ENCODE data around the gene CA5B.

The CA5B gene

DNA sequence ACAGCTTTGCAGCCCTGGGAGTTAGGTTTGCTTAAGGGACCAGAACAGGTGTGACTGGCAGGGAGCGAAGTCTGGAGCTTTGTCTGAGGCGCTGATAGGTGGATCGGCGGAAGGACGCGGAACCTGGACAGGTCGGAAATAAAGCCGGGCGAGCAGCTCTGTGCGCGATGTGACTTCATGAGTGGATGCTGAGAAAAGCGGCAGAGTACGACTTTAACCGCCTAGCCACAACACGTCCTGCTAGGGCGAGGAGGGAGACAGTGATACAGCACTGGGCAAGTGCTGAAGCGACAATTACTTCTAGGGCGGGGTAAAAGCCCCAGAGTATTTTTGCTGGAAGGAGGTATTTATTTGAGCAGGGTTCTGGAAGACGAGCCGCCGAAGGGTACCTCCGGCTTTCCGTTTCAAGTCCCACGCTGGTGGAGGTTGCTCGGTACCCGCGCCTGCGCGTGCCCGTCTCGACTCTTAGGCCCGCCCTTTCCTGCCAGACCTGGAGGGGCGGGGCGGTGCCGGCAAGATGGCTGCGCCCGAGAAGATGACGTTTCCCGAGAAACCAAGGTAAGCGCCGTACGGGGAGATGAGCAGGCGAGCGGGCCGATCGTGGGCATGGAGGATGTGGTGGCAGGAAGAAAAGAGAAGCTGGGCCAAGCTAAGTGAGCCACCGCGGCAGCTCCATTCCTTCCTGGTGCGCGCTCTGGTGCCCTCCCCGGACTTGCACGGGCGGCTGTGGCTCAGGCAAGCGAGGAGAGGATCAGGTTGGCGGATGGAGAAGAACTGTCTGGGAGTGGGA lies 52.1 kb downstream of the CA5B start, which contains the start of gene ZRSR2:
ZRSR2 (plus strand) TSS at position 506 of the 790 bp plus-strand sequence; CDS start at position 518, 12 bp downstream.
- no peak for TF ChIP-seq CTCF (IDR thresholded peaks at IDR 0.05; ENCODE audit: insufficient read depth, low read length, missing control alignments)
- DNase-seq (ENCODE audit: low read depth, low spot score) = no peak
- CTCF ChIA-PET = no interaction called here
- H3K4me3 ChIP-seq (ENCODE audit: low read depth, low read length) = peak within 1 kb of the TSS; percentile 76
- POLR2A ChIA-PET = no interaction called here

DNA sequence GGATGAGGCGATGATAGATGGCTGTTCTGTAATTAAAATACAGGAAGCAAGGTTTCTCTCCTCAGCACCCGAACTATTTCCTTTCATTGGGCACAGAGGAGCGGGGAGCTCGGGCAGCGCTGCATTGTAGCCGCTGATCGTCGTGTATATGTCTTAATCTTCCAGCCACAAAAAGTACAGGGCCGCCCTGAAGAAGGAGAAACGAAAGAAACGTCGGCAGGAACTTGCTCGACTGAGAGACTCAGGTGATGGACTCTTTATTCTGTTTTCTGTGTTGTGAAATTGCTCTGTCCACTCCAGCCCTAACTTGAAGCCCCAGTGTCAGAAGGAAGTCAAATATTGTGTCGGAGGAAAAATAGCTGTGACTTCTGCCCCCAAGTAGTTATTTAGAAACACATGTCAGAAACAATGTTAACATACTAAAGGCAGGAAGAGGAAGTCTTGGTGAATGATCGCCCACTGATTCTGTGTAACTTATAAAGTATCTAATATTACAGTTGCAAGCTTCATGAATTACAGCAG lies 52.8 kb downstream of the CA5B start:
- ChIA-PET POLR2A (no interaction called here), CTCF (no interaction called here)
- peak overlapping the region; percentile 76 for H3K4me3 ChIP-seq (ENCODE audit: low read depth, low read length)
- no peak for DNase-seq (ENCODE audit: low read depth, low spot score)
- TF ChIP-seq CTCF (IDR thresholded peaks at IDR 0.05; ENCODE audit: insufficient read depth, low read length, missing control alignments) = no peak

DNA sequence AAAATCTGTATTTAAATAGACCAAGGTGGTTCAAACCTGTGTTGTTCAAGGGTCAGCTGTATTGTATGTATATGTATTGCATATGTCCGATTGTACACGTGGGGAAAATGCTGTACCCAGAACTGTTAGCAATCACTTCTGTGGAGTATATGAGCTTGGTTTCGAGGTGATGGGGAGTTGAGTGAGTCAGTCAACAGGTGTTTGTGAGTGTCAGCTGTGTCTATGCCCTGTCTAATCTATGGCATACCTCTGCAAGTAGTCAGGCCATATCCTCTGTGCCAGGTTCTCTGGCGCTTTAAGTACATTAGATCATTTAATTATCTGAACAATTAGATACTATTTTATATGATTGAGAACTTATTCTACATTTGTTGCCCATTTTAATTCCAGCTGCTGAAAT lies 59.6 kb downstream of the CA5B start:
- no peak overlapping the region for H3K4me3 ChIP-seq (ENCODE audit: low read depth, low read length)
- no peak for TF ChIP-seq CTCF (IDR thresholded peaks at IDR 0.05; ENCODE audit: insufficient read depth, low read length, missing control alignments)
- DNase-seq (ENCODE audit: low read depth, low spot score) = no peak
- ChIA-PET CTCF (no interaction called here), POLR2A (no interaction called here)

DNA sequence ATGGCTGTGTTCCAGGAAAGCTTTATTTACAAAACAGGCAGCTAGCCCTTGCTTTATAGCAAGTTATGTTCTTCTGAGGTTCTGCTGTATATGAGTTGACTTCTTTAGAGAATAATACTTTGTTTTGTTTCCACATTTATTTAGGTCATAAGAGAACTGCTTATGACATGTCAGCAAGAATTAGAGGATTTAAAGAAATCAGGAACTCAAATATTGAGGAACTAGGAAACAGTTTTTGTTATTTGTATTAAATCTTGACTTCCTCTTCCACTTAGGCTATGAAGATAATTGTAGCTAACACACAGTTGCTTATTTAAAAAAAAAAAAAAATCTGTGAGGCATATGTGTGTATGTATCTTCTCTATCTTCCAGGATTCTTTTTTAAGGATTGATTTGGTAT lies 66.5 kb downstream of the CA5B start:
- ChIA-PET CTCF (no interaction called here), POLR2A (no interaction called here)
- no peak overlapping the region for H3K4me3 ChIP-seq (ENCODE audit: low read depth, low read length)
- DNase-seq (ENCODE audit: low read depth, low spot score) = no peak
- TF ChIP-seq CTCF (IDR thresholded peaks at IDR 0.05; ENCODE audit: insufficient read depth, low read length, missing control alignments) = no peak

GRCh38 chrX:15808254-15808653 lies 70.2 kb downstream of the CA5B start:
- DNase-seq (ENCODE audit: low read depth, low spot score) = no peak
- ChIA-PET CTCF (no interaction called here), POLR2A (no interaction called here)
- no peak overlapping the region for H3K4me3 ChIP-seq (ENCODE audit: low read depth, low read length)
- no peak for TF ChIP-seq CTCF (IDR thresholded peaks at IDR 0.05; ENCODE audit: insufficient read depth, low read length, missing control alignments)

- POLR2A ChIA-PET = no interaction called here
- no peak for TF ChIP-seq CTCF (IDR thresholded peaks at IDR 0.05; ENCODE audit: insufficient read depth, low read length, missing control alignments)
- no peak for DNase-seq (ENCODE audit: low read depth, low spot score)
- no peak overlapping the region for H3K4me3 ChIP-seq (ENCODE audit: low read depth, low read length)
- CTCF ChIA-PET = no interaction called here
Measured at GRCh38 chrX:15812192-15812938, 74.3 kb downstream of the CA5B start.

Data from AG04449 (cell line).